Hepatocyte (in vitro differentiated cells): ENCODE results near the gene CCM2L.

Experiments used
- EZH2phosphoT487 ChIP-seq: fragments of 200-600 bp; sonication (generic); IDR thresholded peaks from one replicate; pipeline ENCODE4 v1.6.1; 2018; ENCODE audit warnings: antibody characterized with exemption, mild to moderate bottlenecking, low read depth, moderate library complexity; ENCODE audit not compliant: unreplicated experiment, severe bottlenecking
- TF ChIP-seq, protein P1 (sequence below): fragments of 200-600 bp; sonication (generic); IDR thresholded peaks from 2 replicates; pipeline ENCODE4 v1.5.1; 2016; ENCODE audit warnings: antibody characterized with exemption, mild to moderate bottlenecking; ENCODE audit not compliant: poor library complexity

DNA sequence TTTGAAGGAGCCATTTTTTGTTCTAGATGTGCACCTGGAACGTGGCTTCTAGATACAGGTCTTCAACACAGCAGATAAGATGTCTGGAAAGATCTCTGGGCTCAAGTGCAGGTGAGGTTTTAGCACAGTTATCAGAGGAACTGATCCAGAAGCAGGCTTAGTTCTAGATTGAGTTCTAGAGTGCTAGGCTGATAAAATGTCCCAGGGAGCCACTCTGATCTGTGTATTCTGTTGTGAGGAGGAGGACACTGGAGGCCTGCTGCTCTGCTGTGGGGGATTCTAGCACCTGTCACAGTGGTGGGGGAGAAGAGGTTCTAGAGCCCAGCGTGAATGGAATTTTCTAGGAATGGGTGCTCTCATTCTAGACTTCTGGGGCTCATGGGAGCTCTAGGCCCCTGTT lies 12.0 kb upstream of the CCM2L start:
- TF ChIP-seq, protein P1, sequence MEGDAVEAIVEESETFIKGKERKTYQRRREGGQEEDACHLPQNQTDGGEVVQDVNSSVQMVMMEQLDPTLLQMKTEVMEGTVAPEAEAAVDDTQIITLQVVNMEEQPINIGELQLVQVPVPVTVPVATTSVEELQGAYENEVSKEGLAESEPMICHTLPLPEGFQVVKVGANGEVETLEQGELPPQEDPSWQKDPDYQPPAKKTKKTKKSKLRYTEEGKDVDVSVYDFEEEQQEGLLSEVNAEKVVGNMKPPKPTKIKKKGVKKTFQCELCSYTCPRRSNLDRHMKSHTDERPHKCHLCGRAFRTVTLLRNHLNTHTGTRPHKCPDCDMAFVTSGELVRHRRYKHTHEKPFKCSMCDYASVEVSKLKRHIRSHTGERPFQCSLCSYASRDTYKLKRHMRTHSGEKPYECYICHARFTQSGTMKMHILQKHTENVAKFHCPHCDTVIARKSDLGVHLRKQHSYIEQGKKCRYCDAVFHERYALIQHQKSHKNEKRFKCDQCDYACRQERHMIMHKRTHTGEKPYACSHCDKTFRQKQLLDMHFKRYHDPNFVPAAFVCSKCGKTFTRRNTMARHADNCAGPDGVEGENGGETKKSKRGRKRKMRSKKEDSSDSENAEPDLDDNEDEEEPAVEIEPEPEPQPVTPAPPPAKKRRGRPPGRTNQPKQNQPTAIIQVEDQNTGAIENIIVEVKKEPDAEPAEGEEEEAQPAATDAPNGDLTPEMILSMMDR: no peak
- TF ChIP-seq EZH2phosphoT487: no peak
